Measurements from ENCODE around the gene OR51G1. TPM values are rescaled to one million over a fixed set of nuclear protein-coding genes. Genes with fewer than 3 reads are reported as not detected.

Gene OR51G1
- total RNA-seq, 1 donor from 2014 or later = not detected

- no peaks in the 10 kb centered on the region for H3K9me3 ChIP-seq
- intact Hi-C loops (cut with DNase I) = no loop called here
- H3K4me1 ChIP-seq = no peaks in the 10 kb centered on the region
- DNase-seq (ENCODE audit: extremely low spot score in 2 of 2) = no peak
- no peak overlapping the region for H3K27ac ChIP-seq
- no peak overlapping the region for H3K4me3 ChIP-seq
- no peaks in the 10 kb centered on the region for H3K27me3 ChIP-seq
- TF ChIP-seq POLR2AphosphoS5 (IDR thresholded peaks at IDR 0.05; ENCODE audit: insufficient read depth in 1 of 2, low read depth in 1 of 2) (no peak), CTCF (IDR thresholded peaks at IDR 0.05) (no peak), POLR2A (IDR thresholded peaks at IDR 0.05) (no peak)
- no peaks in the 10 kb centered on the region for H3K36me3 ChIP-seq
These were observed 43.0 kb downstream of the OR51G1 start for GRCh38 chr11:4881188-4881587.

Other genes with a start within 250 kb of the OR51G1 start
- gene OR51E2, start 226.5 kb downstream of the OR51G1 start, total RNA-seq = 0.98 TPM
- not detected for gene MMP26, start 219.6 kb downstream of the OR51G1 start, total RNA-seq
- gene OR51F1, start 154.4 kb downstream of the OR51G1 start, total RNA-seq = not detected
- gene OR52R1, start 120.0 kb downstream of the OR51G1 start, total RNA-seq = not detected
- gene OR51F2, start 103.0 kb downstream of the OR51G1 start, total RNA-seq = not detected
- not detected for gene OR51S1, start 75.1 kb downstream of the OR51G1 start, total RNA-seq
- not detected for gene OR51T1, start 42.4 kb downstream of the OR51G1 start, total RNA-seq
- gene OR51A7, start 20.6 kb downstream of the OR51G1 start, total RNA-seq = not detected
- gene OR51G2, start 5.0 kb downstream of the OR51G1 start, total RNA-seq = not detected
- gene OR51A4, start 23.3 kb upstream of the OR51G1 start, total RNA-seq = not detected
- gene OR51A2, start 31.4 kb upstream of the OR51G1 start, total RNA-seq = not detected
- gene OR51L1, start 70.5 kb upstream of the OR51G1 start, total RNA-seq = not detected
- gene OR52J3, start 122.2 kb upstream of the OR51G1 start, total RNA-seq = not detected
- gene OR52E2, start 135.3 kb upstream of the OR51G1 start, total RNA-seq = not detected
- gene OR52E1, start 145.2 kb upstream of the OR51G1 start, total RNA-seq = not detected
- gene OR52A5, start 214.0 kb upstream of the OR51G1 start, total RNA-seq = not detected
- not detected for gene OR52A1, start 230.4 kb upstream of the OR51G1 start, total RNA-seq

All from vagina (tissue), 2 donors.